Measurements from ENCODE around the gene MGST3. TPM values are rescaled to one million over a fixed set of nuclear protein-coding genes. Genes with fewer than 3 reads are reported as not detected.
"Not testable (repeated sequence)": the region's sequence is repeated elsewhere in the genome, so short reads cannot be mapped to it uniquely, and the experiment has no call there.

Gene MGST3
- polyA plus RNA-seq, 1 donor, result 163 TPM

DNA sequence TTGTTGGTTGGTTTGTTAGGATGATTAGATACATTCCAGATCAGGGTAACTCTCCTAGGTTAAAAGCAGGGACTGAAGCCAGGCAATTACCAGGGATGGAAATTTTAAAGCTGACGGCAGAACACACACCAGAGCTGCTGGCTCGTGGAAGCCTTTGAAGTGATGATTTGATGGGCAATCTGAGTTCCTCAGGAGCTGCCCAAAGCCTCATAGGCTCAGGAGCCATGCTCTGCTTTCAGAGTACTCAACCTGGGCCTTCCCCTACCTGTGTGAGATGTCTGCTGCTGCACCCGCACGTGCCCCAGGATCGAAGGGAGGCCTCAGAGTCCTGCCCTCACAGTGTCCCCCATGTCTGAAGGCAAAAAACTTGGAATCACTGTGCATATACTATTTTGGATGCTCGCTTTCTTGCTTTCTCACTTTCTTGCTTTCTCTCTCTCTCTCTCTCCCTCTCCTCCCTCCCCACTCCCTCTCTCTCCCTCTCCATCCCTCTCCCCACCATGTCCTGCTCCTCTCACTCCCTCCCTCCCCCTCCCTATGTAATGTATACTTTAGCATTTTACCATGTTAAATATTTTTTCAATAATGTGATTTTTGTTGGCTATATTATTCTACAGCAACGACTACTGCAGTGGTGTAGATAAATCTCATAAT is 18.0 kb downstream of the MGST3 start:
- no peak for DNase-seq

DNA sequence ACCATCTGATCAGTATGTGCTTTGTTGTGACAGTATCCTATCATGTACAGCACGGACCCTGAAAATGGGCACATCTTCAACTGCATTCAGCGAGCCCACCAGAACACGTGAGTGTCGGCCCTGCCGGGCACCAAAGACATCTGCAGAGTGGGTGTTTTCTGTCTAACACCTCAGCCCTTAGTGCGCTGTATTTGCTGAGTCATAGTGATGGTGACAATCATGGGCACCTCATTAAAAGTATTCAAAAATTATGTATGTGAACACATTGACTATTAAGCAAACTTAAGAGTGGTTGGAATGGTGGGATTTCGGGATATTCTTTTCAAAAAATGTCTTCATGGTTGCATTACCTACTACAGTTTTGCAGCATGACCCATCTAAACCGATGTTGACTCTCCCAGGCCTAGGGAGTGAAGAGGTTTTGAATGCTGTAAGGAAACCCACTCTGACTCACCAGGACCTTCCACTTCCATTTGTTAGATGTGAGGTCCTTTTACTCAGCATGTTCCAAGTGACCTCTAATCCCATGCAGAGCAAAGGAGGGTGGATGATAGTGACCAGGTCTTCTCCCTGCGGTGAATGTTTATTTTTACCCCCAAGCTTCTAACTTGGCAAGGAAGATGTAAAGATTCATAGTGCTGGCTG is 20.1 kb downstream of the MGST3 start:
- no peak for DNase-seq

DNA sequence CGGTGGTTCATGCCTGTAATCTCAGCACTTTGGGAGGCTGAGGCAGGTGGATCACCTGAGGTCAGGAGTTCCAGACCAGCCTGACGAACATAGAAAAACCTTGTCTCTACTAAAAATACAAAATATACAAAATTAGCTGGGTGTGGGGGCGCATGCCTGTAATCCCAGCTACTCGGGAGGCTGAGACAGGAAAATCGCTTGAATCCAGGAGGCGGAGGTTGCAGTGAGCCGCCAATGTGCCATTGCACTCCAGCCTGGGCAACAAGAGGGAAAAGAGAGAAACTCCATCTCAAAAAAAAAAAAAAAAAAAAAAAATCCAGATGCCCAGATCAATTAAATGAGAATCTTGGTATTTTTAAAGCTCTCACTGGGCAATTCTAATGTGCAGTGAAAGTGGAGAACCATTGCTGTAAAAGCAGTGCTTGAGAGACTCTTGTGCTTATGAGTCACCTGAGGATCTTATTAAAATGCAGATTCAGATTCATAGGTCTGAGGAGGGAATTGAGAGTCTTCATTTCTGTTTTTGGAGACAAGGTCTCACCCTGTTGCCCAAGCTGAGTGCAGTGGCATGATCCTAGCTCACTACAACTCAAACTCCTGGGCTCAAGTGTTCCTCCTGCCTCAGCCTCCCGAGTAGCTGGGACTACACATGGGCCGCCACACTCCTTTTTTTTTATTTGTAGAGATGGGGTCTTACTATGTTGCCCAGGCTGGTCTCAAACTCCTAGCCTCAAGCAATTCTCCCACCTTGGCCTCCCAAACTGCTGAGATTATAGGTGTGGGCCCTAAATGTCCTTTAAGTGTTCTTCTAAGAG is 27.9 kb downstream of the MGST3 start:
- DNase-seq, result not testable (repeated sequence)

DNA sequence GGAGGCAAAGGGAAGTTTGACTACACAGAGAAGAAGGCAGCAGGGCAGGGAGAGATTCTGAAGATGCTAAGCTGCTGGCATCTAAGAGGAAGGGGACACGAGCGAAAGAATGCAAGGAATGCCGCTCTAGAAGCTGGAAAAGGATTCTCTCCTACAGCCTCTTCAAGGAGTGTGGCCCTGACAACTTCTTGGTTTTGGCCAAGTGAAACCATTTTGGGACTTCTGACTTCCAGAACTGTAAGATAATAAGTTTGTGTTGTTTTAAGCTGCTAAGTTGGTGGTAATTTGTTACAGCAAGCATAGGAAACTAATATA is 28.5 kb downstream of the MGST3 start:
- DNase-seq, result no peak

DNA sequence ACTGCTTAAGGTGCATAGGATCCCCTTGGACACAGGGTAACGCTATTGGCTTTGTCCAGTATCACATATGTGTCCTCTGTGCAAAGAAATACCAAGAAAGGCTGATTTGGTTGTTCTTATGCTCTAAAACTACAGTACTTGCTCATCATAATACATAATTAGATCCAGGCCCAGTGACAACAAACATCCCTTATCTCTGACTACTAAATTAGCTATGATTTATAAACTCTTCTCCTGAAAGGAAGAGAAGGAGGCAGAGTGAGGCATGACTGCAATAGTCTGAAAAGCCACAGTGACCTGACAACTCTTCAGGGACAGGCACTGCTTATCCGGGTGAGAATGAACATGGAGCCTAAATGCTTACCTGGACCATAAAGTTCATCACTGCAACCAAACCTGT is 30.7 kb downstream of the MGST3 start:
- DNase-seq, result no peak

DNA sequence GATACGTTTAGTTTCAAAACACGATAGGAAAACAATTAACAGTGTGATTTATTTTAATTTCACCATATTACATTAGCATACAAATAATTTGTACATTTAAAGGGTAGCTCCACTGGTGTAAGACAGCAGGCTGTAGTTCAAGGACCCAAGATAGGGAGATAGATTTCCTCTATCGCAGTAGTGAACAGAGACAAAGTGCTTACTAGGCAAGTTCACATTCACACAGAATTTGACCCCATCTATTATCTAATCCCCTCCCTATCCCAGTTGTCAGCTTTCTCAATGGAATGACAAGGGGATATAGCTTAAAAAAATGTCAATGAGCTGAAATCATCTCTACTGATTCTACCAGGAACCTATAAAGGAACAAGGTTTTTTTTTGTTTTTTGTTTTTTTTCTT is 31.2 kb downstream of the MGST3 start:
- DNase-seq, result no peak

DNA sequence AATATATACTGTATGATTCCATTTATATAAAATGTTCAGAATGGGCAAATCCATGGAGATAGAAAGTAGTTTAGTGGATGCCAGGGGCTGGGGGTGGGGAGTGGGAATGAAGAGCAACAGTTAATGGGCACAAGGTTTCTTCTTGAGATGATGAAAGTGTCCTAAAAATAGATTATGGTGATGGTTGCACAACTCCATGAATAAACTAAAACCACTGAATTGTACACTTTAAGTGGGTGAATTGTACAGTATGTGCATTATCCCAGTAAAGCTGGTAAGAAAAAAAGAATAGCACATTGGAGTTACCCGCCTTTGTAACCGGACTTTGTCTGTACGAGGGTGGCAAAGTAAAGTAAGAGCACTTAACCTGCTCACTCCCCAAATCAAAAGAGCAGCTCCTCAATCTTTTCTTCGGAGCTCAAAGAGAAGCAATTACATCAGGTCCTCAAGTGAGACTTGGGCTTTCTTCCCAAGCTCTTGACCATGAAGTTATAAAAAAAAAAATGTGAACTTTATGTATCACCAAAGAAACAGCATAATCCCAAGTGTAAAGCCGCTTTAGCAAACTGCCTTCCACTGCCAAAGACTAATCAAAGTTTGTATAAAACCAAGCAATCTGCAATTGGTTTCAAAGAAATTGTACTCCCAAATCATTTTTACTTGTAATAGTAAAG is 35.3 kb downstream of the MGST3 start:
- no peak for DNase-seq

DNA sequence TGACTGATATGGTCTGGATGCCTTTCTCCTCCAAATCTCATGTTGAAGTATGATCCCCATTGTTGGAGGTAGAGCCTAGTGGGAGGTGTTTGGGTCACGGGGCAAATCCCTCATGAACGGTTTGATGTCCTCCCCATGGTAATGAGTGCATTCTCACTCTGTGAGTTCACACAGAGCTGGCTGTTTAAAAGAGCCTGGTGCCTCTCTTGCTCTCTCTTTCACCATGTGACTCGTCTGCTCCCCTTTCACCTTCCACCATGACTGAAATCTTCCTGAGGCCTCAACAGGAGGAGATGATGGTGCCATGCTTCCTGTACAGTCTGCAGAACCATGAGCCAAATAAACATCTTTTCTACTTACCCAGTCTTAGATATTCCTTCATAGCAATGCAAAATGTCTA is 37.1 kb downstream of the MGST3 start:
- no peak for DNase-seq

DNA sequence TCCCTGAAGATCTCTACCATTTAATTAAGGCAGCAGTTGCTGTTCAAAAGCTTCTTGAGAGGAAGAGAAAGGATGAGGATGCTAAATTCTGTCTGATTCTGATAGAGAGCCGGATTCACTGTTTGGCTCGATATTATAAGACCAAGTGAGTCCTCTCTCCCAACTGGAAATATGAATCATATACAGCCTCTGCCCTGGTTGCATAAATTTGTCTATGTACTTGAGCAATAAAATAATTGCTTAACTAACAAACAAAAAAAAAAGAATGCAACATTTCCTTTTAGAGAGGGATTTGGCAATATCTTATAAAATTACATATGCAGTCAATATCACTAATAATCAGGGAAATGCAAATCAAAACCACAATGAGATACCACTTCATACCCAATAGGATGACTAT is 40.5 kb downstream of the MGST3 start:
- no peak for DNase-seq

DNA sequence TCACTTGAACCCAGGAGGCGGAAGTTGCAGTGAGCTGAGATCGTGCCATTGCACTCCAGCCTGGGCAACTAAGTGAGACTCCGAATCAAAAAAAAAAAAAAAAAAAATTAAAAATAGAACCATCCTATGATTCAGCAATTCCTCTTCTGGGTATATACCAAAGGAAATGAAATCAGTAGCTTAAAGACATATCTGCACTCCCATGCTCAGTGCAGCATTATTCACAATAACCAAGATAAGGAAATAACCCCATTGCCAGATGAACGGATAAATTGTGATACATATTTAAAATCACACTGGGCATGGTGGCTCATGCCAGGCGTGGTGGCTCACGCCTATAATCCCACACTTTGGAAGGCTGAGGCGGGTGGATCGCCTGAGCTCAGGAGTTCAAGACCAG is 43.6 kb downstream of the MGST3 start:
- DNase-seq, result no peak

DNA sequence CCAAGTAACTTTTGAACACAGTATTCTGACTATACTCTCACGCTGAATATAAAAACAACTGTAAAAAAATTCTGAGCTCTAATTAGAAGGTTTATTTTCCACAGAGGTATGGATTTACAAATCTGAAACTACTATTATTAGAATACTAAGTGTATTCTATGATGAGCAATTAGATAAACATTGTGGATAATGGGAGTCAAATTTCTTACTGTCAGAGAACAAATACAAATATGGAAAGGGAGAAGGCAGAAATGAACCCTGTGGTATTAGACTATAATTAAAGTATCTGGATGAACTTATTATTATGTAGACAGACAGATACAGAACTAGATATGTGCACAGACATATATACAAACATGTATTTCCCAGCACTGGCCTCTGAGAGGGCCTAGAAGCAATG is 44.8 kb downstream of the MGST3 start:
- no peak for DNase-seq

DNA sequence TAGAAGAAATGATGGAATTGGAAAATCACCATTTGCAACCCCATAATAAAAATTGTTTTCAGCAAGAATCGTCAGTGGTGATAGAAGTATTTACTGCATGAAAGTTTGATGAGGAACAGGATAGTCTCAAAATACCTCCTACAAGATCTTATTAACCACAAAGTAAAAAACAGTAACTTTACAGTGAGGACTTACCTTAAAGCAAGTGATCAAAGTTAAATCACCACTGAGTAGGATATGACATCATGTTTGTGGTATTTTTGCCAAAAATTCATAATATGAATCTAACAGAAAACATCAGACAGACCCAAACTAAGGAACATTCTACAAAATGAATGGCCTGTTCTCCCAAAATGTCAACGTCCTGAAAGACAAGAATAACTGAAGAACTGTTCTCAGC is 47.5 kb downstream of the MGST3 start:
- DNase-seq, result no peak

DNA sequence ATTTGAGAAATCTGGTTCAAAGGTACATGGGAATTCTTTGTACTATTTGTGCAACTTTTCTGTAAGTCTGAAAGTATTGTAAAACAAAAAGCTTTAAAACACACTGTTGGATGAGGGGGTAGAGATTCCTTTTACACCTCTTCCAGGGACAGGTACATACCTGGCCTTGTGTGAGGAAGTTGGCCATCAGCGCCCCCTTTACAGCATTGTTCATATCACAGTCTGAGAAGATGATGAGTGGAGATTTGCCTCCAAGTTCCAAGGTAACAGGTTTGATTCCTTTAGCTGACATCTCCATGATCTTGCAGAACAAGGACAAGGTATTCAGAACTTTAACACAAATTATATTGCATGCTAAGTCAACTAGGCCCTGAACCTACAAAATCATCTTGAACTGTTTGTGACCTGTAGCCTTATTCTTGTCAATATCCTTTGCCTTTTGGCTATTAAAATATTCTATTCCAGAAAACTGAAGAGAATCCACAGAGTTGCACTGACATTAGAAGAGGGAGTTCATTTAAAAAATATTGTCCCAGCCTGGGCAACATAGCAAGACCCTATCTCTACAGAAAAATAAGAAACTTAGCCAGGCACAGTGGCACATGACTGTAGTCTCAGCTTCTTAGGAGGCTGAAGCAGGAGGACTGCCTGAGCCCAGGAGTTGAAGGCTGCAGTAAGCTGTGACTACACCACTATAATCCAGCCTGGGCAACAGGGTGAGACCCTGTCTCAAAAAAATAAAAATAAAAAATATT is 48.4 kb downstream of the MGST3 start:
- no peak for DNase-seq

DNA sequence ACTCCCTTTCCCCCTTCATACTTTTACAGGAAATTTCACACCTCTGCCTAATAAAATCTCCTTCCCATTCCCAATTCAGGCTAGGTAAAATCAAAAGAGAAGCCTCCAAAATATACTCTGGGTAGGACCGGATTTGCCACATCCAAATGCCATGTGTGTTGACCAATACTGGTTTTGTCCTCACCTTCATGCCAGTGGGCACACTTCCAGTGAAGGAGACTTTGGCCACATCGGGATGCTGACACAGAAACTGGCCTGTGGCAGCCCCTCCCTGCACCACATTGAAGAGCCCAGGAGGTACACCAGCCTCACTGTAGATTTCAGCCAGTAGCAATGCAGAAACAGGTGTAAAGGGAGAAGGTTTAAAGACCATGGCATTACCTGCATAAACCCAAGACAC is 49.3 kb downstream of the MGST3 start:
- DNase-seq, result no peak

DNA sequence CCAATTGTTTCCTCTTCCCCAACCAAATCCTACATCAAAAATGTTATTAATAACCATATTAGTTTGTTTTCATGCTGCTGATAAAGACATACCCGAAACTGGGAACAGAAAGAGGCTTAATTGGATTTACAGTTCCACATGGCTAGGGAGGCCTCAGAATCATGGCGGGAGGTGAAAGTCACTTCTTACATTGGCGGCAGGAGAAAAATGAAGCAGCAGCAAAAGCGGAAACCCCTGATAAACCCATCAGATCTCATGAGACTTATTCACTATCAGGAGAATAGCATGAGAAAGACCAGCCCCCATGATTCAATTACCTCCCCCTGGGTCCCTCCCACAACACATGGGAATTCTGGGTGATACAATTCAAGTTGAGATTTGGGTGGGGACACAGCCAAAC is 49.7 kb downstream of the MGST3 start:
- DNase-seq, result not testable (repeated sequence)

DNA sequence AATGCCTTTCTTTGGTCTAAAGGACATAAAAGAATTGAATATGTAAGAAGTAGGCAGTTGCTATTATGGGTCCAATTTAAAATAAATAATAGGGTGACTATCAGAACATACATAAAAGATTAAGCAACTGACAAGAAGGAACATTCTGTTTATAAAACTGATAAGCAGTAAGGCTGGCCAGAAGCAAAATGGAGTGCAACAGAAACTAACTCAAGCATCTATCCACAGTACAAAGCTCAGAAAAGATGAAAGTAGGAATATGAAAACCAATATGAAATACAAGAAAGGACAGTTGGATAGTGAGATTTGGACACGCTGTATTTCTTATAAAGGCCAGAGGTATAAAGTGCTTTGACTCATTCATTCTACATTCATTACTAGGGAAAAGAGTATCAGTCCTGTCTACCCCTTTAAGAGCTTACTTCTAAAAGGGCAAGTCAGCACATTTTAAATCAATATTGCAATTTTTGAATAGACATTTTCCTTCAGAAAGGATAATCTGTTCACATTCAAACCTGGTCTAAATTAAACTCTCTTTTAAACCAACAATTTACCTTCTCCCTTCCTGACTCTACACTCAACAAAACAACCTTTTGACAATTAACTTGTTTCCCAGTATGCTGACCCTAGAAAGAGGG is 52.9 kb downstream of the MGST3 start:
- no peak for DNase-seq

DNA sequence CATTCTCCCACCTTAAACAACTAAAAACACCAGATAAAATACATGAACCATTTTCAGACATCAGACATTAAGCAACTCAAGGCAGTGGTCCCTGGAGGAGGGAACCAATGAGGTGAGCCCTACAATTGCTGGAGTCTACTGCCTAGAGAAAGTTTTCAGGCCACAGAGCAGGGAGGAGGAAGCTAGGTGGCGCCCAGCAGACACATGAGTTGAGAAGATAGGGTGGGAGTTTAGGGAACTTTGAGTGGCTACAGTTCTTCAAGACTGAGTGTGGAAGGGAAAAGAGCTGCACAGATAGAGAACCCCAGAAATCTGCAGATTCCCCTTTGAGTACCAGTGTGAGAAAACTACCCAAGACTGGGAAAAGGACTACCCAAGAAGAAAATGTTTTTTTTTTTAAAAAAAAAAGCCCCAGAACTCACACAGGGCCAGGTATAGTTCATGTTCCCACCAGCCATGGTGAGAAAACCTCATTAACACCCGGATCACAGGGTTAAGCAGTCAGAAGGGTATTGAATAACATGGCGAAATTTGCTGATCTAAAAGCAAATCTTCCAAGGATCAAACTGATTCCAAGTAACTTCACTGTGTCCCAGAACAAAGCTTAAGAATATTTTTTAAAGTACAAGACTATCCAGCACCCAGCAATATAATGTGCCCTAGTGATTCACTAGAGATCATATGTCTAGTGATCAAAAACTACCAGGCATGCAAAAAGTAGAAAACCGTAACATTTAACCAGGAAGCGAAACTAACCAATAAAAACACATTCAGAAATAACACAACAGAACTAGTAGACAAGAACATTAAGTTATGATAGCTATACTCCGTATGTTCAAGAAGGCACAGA is 55.3 kb downstream of the MGST3 start:
- DNase-seq, result no peak

DNA sequence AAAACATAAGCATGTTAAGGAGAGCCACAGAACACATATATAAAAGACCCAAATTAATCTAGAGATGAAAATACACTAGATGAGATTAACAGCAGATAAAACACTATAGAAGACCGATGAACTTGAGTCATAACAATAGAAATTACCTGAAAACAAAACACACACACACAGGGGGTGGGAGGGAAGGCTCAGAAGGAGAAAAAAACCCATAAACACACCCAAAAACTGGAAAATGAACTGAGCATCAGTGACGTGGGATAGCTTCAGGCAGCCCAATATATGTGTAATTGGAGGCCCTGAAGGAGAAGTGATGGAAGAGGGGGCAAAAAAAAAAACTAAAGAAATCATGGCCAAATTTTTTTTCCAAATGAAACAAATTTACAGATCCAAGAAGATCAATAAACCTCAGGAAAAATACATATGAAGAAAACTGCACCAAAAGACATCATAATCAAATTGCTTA is 56.0 kb downstream of the MGST3 start:
- no peak for DNase-seq

DNA sequence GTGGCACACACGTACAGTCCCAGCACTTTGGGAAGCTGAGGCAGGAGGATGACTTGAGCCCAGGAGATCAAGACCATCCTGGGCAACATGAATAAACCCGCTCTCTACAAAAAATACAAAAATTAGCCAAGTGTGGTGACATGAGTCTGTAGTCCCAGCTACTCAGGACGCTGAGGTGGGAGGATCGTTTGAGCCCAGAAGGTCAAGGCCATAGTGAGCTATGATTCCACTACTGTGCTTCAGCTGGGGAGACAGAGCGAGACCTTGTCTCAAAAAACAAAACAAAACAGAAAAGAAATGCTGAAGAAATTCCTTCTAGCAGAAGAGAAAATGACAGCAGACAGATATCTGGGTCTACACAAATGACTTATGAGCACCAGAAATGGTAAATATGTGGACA is 57.0 kb downstream of the MGST3 start:
- DNase-seq, result no peak

DNA sequence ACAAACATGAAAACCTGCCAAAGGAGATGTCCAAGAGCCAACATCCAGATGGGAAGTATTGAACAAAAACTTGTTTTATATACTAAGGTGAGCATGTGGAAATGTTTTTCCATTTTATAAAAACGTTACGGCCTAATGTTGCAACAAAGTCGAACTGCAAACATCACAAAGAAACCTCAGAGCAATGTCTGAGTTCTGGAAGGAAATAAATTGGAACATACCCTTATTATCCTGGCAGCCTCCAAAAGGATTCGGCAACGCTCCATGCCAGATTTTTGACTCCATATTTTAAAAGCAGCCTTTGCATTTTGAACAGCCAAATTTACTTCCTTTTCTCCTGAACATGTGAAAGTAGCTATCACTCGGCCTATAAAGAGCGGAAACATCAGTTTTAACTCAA is 64.0 kb downstream of the MGST3 start:
- no peak for DNase-seq

DNA sequence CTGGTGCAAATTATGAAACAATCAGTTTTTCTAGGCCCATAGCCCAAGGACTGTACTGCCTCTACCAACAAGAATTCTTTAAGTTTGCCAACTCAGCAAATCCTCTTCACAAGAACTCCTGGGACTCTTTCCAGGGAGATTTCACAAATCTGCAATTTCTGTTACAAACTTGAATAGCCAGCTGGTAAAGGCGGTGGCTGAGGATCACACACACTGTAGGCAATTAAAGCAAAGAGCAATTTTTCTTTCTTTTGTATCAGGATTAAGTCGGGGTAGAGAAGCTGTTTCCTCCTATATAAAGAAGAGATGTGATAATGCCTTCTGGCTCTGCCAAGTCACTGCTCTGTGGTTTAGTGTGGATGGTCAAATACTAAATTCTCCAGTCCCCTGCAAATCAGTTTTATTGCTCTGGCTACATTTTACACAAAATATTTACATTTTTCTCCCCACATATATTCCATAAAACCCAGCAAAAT is 65.6 kb downstream of the MGST3 start:
- DNase-seq, result no peak

All from left kidney (tissue), 2 donors.